Measurements from ENCODE around the gene NFATC1. TPM values are rescaled to one million over a fixed set of nuclear protein-coding genes. Genes with fewer than 3 reads are reported as not detected.

The NFATC1 gene
- 1 to 10 TPM in 3 of 4 donors, under 1 TPM in 1; 0.79 to 4.8 (median 2.6) TPM for total RNA-seq

- intact Hi-C loops (cut with DNase I) = no loop called here
- H3K36me3 ChIP-seq = no peaks in the 10 kb centered on the region
- peaks cover 0 to 95% (median 3%) of the 10 kb centered on the region in 4 donors for H3K27me3 ChIP-seq
- peak within 1 kb of the TSS; percentile 38 to 71 (median 54) for H3K4me3 ChIP-seq
- TF ChIP-seq CTCF (IDR thresholded peaks at IDR 0.05) (no peak), POLR2A (IDR thresholded peaks at IDR 0.05) (peak in 2 of 4 donors; percentile 38 to 44)
- WGBS, 2 donors = 0% methylated on average over 1 of the region's 91 CpGs; no CpG with 5 or more reads in 1 of the 2 donors
- H3K4me1 ChIP-seq = peaks cover 28 to 64% (median 38%) of the 10 kb centered on the region in 3 donors
- no peaks in the 10 kb centered on the region for H3K9me3 ChIP-seq
- H3K27ac ChIP-seq = peak within 1 kb of the TSS; percentile 75 to 93 (median 88)
- no peak for DNase-seq
These were observed at the start of gene NFATC1 for GRCh38 chr18:79395761-79396404. NFATC1 (plus strand) TSS chr18:79395930; CDS start chr18:79396225, 295 bp downstream.

- Histone ChIP-seq H3K4me1 (no peaks in the 10 kb centered on the region), H3K36me3 (peaks cover 23 to 93% (median 24%) of the 10 kb centered on the region in 3 donors), H3K4me3 (no peak overlapping the region), H3K9me3 (no peaks in the 10 kb centered on the region), H3K27ac (no peak overlapping the region), H3K27me3 (no peaks in the 10 kb centered on the region)
- no peak for TF ChIP-seq POLR2A (IDR thresholded peaks at IDR 0.05)
- no peak for TF ChIP-seq CTCF (IDR thresholded peaks at IDR 0.05)
- intact Hi-C loops (cut with DNase I) = no loop called here
- 96 to 98% methylated on average over 17 to 26 of the region's 26 CpGs for WGBS, 2 donors
- no peak for DNase-seq
These were observed 49.7 kb upstream of the NFATC1 start for GRCh38 chr18:79345981-79346380.

- intact Hi-C loops (cut with DNase I) = no loop called here
These were observed 47.7 kb upstream of the NFATC1 start for GRCh38 chr18:79348066-79348465.

GRCh38 chr18:79352432-79352831, 43.3 kb upstream of the NFATC1 start:
- H3K36me3 ChIP-seq = peaks cover 0 to 69% (median 6%) of the 10 kb centered on the region in 3 donors

More at GRCh38 chr18:79348066-79348465, 47.7 kb upstream of the NFATC1 start:
- no peaks in the 10 kb centered on the region for H3K4me1 ChIP-seq
- WGBS, 2 donors = 82 to 88% methylated on average over 4 to 5 of the region's 5 CpGs
- H3K4me3 ChIP-seq = no peak overlapping the region
- H3K27ac ChIP-seq = no peak overlapping the region
- no peak for TF ChIP-seq CTCF (IDR thresholded peaks at IDR 0.05)
- no peak for TF ChIP-seq POLR2A (IDR thresholded peaks at IDR 0.05)
- H3K27me3 ChIP-seq = no peaks in the 10 kb centered on the region
- no peaks in the 10 kb centered on the region for H3K9me3 ChIP-seq
- DNase-seq = no peak
- H3K36me3 ChIP-seq = peaks cover 23 to 98% (median 24%) of the 10 kb centered on the region in 3 donors

More at GRCh38 chr18:79352432-79352831, 43.3 kb upstream of the NFATC1 start:
- DNase-seq = no peak
- H3K4me3 ChIP-seq = no peak overlapping the region
- intact Hi-C loops (cut with DNase I) = no loop called here
- TF ChIP-seq CTCF (IDR thresholded peaks at IDR 0.05) (no peak), POLR2A (IDR thresholded peaks at IDR 0.05) (no peak)
- WGBS, 2 donors = 70 to 71% methylated on average over 6 of the region's 6 CpGs
- H3K4me1 ChIP-seq = no peaks in the 10 kb centered on the region
- no peaks in the 10 kb centered on the region for H3K27me3 ChIP-seq
- H3K9me3 ChIP-seq = no peaks in the 10 kb centered on the region
- H3K27ac ChIP-seq = no peak overlapping the region

Measured in esophagus squamous epithelium (tissue), 5 donors.